GM18909 (cell line): Measurements from ENCODE around the gene TMEM117.

Experiments
- ATAC-seq: cut with Tn5 transposase; IDR thresholded peaks from one replicate; pipeline ENCODE4 v1.9.1; 2021; ENCODE audit warnings: mild to moderate bottlenecking; ENCODE audit not compliant: unreplicated experiment, poor library complexity

The TMEM117 gene

GRCh38 chr12:43835656-43836474 is at the start of gene TMEM117:
Gene TMEM117, plus strand, starts transcription at chr12:43836081.
- peak; percentile 80 for ATAC-seq

- no peak for ATAC-seq
These were observed 48.8 kb upstream of the TMEM117 start for GRCh38 chr12:43786899-43787693.

GRCh38 chr12:43789941-43790340 is 45.9 kb upstream of the TMEM117 start:
- no peak for ATAC-seq

- no peak for ATAC-seq
These were observed 40.1 kb upstream of the TMEM117 start for GRCh38 chr12:43795716-43796280.

GRCh38 chr12:43797561-43798217 is 38.2 kb upstream of the TMEM117 start:
- ATAC-seq = no peak

GRCh38 chr12:43805149-43805859 is 30.6 kb upstream of the TMEM117 start:
- no peak for ATAC-seq

- peak; percentile 96 for ATAC-seq
These were observed 29.8 kb upstream of the TMEM117 start, which contains the start of gene TWF1 for GRCh38 chr12:43805860-43806736. Gene TWF1, minus strand, starts transcription at chr12:43806317. Its CDS starts 72 bp downstream, at chr12:43806245.

GRCh38 chr12:43806737-43807072 is 29.2 kb upstream of the TMEM117 start:
- ATAC-seq = no peak

- no peak for ATAC-seq
These were observed 28.5 kb upstream of the TMEM117 start for GRCh38 chr12:43807386-43807785.

- ATAC-seq = no peak
These were observed 23.8 kb upstream of the TMEM117 start for GRCh38 chr12:43812057-43812456.

- ATAC-seq = no peak
These were observed 23.0 kb upstream of the TMEM117 start for GRCh38 chr12:43812926-43813325.

GRCh38 chr12:43815416-43815815 is 20.5 kb upstream of the TMEM117 start:
- ATAC-seq = no peak

- no peak for ATAC-seq
These were observed 19.7 kb upstream of the TMEM117 start for GRCh38 chr12:43816168-43816567.

GRCh38 chr12:43824207-43824775 is 11.6 kb upstream of the TMEM117 start:
- no peak for ATAC-seq

GRCh38 chr12:43826681-43827080 is 9.2 kb upstream of the TMEM117 start:
- ATAC-seq = no peak

GRCh38 chr12:43827093-43827492 is 8.8 kb upstream of the TMEM117 start:
- ATAC-seq = no peak

- ATAC-seq = no peak
These were observed 3.3 kb upstream of the TMEM117 start for GRCh38 chr12:43832463-43833168.

GRCh38 chr12:43835264-43835655 is 621 bp upstream of the TMEM117 start:
- ATAC-seq = peak; percentile 19
